Measurements from ENCODE around the gene BTRC.
"Not testable (repeated sequence)": the region's sequence is repeated elsewhere in the genome, so short reads cannot be mapped to it uniquely, and the experiment has no call there.

Gene BTRC

GRCh38 chr10:101337836-101338235 is 16.1 kb upstream of the BTRC start:
- no peak for DNase-seq (ENCODE audit: low read depth)
- H3K4me3 ChIP-seq (ENCODE audit: low read depth, low read length): no peak overlapping the region
- TF ChIP-seq MYC (IDR thresholded peaks at IDR 0.05; ENCODE audit: low read depth, low read length) (no peak), CTCF (IDR thresholded peaks at IDR 0.05; ENCODE audit: low read depth, low read length) (no peak), MAX (IDR thresholded peaks at IDR 0.05; ENCODE audit: low read depth, low read length) (no peak), POLR2A (IDR thresholded peaks at IDR 0.05; ENCODE audit: extremely low read depth, insufficient read length) (no peak)

- DNase-seq (ENCODE audit: low read depth): no peak
- H3K4me3 ChIP-seq (ENCODE audit: low read depth, low read length): no peak overlapping the region
- TF ChIP-seq POLR2A (IDR thresholded peaks at IDR 0.05; ENCODE audit: extremely low read depth, insufficient read length) (no peak), CTCF (IDR thresholded peaks at IDR 0.05; ENCODE audit: low read depth, low read length) (no peak), MYC (IDR thresholded peaks at IDR 0.05; ENCODE audit: low read depth, low read length) (no peak), MAX (IDR thresholded peaks at IDR 0.05; ENCODE audit: low read depth, low read length) (no peak)
Observed at GRCh38 chr10:101341438-101341837, 12.5 kb upstream of the BTRC start.

- no peak for DNase-seq (ENCODE audit: low read depth)
- no peak for TF ChIP-seq CTCF (IDR thresholded peaks at IDR 0.05; ENCODE audit: low read depth, low read length)
- no peak overlapping the region for H3K4me3 ChIP-seq (ENCODE audit: low read depth, low read length)
Observed at GRCh38 chr10:101346177-101346576, 7.8 kb upstream of the BTRC start.

- TF ChIP-seq CTCF (IDR thresholded peaks at IDR 0.05; ENCODE audit: low read depth, low read length) (no peak), POLR2A (IDR thresholded peaks at IDR 0.05; ENCODE audit: extremely low read depth, insufficient read length) (no peak), MAX (IDR thresholded peaks at IDR 0.05; ENCODE audit: low read depth, low read length) (no peak), MYC (IDR thresholded peaks at IDR 0.05; ENCODE audit: low read depth, low read length) (no peak)
- no peak for DNase-seq (ENCODE audit: low read depth)
- H3K4me3 ChIP-seq (ENCODE audit: low read depth, low read length): no peak overlapping the region
Observed at GRCh38 chr10:101351017-101351416, 2.9 kb upstream of the BTRC start.

- no peak for TF ChIP-seq CTCF (IDR thresholded peaks at IDR 0.05; ENCODE audit: low read depth, low read length)
- TF ChIP-seq MAX (IDR thresholded peaks at IDR 0.05; ENCODE audit: low read depth, low read length): no peak
- TF ChIP-seq POLR2A (IDR thresholded peaks at IDR 0.05; ENCODE audit: extremely low read depth, insufficient read length): no peak
- no peak for TF ChIP-seq MYC (IDR thresholded peaks at IDR 0.05; ENCODE audit: low read depth, low read length)
Observed at GRCh38 chr10:101351477-101351876, 2.5 kb upstream of the BTRC start.

GRCh38 chr10:101352857-101353256 is 1.1 kb upstream of the BTRC start:
- H3K4me3 ChIP-seq (ENCODE audit: low read depth, low read length); DNase-seq (ENCODE audit: low read depth): not testable (repeated sequence)

More at GRCh38 chr10:101351477-101351876, 2.5 kb upstream of the BTRC start:
- no peak for DNase-seq (ENCODE audit: low read depth)
- no peak overlapping the region for H3K4me3 ChIP-seq (ENCODE audit: low read depth, low read length)

Measured in NB4 (cell line).